GM18861 (cell line): Measurements from ENCODE around the gene C8G.

ENCODE experiments used
- ATAC-seq: cut with Tn5 transposase; IDR thresholded peaks from one replicate; pipeline ENCODE4 v1.9.1; 2021; ENCODE audit not compliant: unreplicated experiment

The C8G gene

DNA sequence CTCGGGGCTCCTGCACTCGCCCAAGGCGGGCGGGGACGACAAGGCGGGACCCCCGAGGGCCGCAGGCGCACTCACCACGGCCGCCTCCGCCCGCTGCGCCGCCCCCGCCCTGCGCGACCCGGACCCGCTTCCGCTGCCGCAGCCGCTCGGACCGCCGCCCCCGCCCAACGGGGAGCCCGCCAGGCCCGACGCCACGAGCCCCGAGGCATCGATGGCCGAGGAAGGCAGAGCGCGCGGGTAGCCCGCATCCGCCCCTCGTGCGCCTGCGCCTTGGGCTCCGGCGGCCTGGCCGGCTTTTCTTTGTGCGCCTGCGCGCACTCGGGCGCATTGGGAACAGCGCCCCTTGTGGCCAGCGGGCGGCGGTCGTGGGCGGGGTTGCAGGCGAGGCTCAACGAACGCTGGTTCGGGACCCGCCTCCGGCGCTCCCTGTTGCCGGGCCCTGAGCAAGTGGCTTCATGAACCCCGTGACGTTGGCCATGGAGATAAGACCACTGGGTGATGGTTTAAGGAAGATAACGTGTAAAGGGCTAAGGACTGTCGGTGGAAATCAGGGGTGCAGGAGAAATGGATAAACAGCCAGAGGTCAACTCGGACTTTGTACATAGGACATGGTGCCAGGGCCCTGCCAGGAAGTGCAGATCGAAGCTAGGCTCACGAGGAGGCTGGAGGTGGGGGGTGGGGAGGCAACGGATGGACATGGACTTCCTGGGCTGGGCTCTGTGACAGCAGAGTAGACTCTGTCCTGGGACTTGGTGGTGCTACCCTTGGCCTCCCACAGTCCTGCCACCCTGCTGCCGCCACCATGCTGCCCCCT lies at the start of gene C8G, which contains the start of gene FBXW5:
C8G (plus strand) TSS at position 725 of the 814 bp plus-strand sequence; CDS start at position 803, 78 bp downstream.
FBXW5 (minus strand) TSS at position 220 of the 814 bp plus-strand sequence. CDS start 655 bp downstream, outside the sequence.
- ATAC-seq = peak; percentile 71

GRCh38 chr9:136896027-136896426 lies 49.0 kb upstream of the C8G start:
- no peak for ATAC-seq

DNA sequence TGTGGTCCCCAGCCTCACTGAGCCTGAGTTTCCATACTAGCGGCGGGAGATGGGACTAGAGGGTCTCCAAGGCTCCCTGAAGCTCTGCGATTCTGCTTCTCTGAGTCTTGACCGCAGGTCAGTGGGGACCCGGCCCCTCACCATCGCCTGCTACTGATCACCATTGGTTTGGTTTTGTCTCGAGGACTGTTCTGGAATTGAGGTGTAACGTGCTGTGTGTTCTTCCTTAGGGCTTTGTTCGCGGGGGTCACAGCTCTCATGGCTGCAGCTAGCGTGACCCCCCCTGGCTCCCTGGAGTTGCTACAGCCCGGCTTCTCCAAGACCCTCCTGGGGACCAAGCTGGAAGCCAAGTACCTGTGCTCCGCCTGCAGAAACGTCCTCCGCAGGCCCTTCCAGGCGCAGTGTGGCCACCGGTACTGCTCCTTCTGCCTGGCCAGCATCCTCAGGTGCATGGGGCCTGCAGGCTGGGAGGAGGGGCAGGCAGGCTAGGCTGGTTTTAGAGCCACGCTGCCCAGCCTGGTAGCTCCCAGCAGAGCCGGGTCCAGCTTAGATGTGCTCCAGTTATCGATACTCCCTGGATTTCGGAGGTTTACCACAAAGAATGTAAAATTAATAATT lies 46.5 kb upstream of the C8G start:
- no peak for ATAC-seq

GRCh38 chr9:136899196-136899595 lies 45.8 kb upstream of the C8G start:
- ATAC-seq = no peak

DNA sequence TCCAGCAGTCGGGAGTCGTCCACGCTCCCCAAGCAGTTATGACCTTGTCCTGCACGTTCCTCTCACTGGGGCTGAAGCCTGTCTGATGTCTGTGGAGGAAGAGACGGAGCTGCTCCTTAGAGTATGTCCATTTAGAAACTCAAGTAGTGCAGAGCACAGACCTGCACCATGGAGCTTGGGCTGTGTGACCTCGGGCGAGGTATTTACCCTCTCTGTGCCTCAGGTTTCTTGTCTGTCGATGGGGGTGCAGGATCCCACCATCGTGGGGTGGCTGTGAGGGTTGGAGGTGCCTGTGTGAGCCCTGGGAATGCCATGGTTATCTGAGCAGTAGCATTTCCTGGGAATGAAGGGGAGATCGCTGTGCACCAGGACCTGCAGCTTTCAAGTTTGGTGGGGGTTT lies 44.5 kb upstream of the C8G start:
- ATAC-seq = no peak

- no peak for ATAC-seq
Measured at GRCh38 chr9:136900988-136901515, 44.0 kb upstream of the C8G start.

DNA sequence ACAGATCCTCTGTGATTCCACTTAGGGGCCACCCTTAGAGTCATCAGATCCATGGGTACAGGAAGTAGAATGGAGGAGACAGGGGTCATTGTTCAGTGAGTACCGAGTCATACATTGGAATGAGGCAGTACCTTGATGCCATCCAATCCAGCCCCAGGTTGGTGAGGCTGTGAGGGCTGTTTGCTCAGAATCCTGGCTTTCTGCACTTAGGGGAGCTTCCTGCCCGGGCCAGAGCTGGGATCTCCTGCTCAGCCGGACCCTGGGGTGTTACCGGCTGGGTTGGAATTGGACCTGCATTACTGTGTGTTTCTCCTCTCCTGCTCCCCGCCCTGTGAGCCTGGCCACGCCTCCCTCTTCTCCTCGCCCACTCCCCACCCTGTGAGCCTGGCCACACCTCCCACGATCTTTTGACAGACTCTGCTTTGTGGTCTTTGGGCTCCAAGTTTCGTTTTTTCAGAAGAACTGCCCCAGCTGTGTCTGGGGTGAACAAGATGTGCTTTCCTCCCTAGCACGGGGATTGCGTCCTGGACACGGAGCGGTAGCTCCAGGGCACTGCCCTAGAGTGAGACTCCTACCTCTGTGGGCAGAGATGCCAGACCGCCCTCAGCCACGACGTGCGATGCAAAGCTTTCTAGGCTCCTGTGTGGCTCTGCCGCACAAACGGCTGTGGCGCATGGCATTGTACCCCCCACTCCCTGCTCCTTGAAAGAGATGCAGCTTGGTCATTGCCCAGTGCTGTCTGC lies 43.4 kb upstream of the C8G start:
- ATAC-seq = peak; percentile 50

- ATAC-seq = peak; percentile 52
Measured at GRCh38 chr9:136902259-136902821, 42.7 kb upstream of the C8G start.

GRCh38 chr9:136903041-136903554 lies 41.9 kb upstream of the C8G start:
- ATAC-seq = no peak

DNA sequence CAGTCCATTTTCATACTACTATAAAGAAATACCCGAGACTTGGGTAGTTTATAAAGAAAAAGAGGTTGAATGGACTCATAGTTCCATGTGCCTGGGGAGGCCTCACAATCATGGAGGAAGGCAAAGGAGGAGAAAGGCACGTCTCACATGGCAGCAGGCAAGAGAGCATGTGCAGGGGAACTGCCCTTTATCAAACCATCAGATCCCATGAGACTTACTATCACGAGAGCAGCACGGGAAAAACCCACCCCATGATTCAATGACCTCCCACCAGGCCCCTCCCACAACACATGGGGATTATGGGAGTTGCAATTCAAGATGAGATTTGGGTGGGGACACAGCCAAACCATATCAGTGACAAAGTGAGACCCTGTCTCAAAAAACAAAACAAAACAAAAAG lies 38.8 kb upstream of the C8G start:
- ATAC-seq = no peak

GRCh38 chr9:136907011-136907914 lies 37.8 kb upstream of the C8G start:
- ATAC-seq = no peak

DNA sequence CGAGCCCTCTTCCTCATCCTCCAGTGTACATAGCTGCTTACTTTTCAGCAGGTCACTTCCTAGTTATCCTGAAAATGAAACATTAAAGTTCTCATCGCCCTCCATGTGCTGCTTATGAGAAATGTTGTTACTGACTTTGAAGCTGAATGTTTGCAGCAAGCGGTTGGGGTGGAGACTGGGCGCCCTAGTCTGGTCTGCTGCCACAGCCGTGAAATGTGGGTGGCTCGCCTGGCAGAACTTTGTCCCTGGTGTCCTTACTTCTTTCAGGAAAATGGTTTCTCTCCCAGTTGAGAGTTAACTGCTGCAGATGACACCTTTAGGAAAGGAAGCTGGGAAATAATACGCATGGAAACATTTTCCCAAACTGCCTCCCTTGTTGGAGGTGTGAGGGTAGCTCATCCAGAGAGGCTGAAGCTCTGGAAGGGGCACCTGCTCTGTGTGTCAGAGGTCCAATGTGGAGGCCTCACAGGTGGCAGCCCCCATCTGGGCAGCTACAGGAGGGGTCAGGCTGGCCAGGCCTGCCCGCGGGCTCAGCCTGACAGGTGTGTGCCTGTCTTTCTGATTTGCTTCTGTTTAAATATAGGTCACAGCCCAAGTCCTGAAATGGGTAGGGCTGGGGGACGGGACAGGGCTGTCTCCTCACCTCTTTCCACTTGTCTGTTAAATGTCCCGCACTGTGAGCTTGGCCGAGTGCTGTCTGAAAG lies 34.7 kb upstream of the C8G start:
- no peak for ATAC-seq

DNA sequence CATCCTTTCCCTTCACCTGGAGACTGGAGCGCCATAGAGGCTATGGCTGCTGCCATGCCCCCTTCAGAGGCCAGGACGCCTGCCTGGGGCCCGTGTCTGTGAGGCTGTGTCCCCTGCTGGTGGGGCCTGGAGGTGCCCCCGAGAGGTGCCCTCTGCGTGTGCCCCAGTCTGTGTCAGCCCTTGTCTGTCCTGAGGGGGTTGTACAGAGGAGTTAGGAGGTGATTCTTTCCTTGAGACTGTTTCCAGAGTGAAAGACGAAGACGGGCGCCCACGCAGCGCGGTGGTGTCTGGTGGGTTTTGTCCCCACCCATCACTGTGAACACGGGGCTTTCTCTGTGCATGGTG lies 34.2 kb upstream of the C8G start:
- ATAC-seq = no peak

DNA sequence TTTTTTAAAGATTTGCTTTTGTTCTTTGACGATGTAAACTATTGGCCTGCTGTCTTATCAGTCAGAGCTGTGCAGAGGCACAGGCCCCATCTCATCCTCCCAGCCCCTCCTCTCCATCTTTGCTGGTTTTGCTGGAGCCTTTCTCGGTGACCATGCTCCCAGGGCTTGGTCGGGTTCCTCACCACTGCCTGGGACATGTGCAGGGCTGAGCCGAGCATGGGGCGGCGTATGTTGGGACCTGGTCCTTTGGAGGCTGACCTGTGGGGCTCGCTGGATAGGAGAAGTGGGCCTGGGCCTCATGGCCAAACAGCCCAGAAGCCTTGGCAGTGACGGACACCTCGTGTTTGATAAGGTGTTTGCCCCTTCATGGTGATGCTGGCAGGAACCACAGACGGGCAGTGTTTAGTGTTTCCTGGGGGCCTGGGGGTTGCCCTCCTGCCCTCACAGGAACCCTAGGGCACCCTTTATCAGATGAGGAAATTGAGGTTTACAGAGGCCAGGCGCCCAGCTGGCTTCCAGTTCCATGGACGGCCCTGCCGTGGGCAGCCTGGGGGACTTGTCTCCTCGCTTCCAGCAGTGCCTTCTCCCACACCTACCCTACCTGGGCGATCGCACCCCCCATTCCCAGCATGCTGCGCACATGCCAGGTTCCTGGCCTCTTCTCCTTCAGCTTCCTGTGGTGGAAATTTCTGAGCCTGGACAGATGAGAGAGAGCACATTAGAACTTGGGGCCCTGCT lies 31.2 kb upstream of the C8G start:
- no peak for ATAC-seq

DNA sequence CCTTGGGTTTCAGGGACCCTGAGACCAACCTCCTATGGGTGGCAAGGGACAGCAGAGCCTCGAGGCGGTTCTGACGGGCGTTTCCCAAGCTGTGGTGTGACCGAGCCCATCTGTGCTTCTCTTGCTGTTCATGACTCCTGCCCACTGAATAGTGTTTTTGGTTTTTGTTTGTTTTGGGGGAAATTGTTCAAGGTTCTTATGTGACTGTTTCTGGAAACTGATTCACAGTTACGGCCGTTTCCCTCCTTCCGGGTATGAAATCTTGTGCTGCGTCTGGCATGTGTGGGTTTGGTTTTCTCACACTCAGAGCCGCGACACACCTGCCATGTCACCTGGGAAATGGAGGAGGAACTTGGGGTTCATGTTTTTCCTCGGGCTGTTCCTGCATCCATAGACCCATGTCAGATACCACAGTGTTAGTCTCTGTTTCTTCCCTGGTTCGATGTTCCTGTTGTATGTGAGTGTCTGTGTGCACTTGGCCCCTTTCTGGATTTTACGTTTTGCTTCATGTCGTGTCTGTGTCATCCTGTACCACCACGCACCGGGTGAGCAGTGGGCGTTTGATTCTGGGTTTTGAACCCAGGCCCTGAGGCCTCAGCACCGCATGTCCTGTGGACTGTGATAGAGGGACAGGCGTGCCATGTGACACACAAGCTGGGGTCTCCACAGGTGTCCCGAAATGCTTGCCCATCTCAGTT lies 29.3 kb upstream of the C8G start:
- ATAC-seq = no peak

GRCh38 chr9:136916330-136917184 lies 28.5 kb upstream of the C8G start:
- no peak for ATAC-seq

DNA sequence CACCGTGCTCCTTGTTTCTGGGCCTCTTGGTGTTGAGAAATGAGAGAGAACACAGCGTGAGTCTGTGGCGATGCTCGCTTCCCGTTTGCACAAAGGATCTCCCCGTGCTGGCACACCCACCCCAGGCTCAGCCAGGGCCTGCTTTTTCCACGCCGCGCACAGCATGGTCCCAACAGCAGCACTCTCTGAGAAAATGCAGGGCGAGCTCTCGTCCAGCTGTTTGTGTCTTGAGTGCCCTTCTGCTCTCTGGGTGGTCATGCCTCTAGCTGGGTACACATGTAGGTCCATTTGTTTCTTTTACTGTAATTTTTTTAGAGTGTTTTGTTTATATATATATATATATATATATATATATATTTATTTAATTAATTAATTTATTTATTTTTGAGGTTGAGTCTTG lies 27.1 kb upstream of the C8G start:
- no peak for ATAC-seq
